Neural cell (in vitro differentiated cells): Measurements from ENCODE around the gene CRKL.

Experiments used
- EP300 ChIP-seq: fragments of 450-650 bp; conservative IDR thresholded peaks from 2 replicates; pipeline ENCODE4 v1.6.1; 2014; ENCODE audit warnings: antibody characterized with exemption, mild to moderate bottlenecking, moderate library complexity; ENCODE audit not compliant: poor library complexity, severe bottlenecking
- EZH2 ChIP-seq: fragments of 200-600, 300-800 bp; shearing (Covaris generic), sonication (generic); IDR thresholded peaks from 2 replicates; pipeline ENCODE4 v1.6.1; 2014; ENCODE audit warnings: antibody characterized with exemption, low read length, borderline replicate concordance, mild to moderate bottlenecking; ENCODE audit not compliant: insufficient read depth, poor library complexity, severe bottlenecking
- POLR2AphosphoS5 ChIP-seq: IDR thresholded peaks from 2 replicates; pipeline ENCODE4 v1.6.1; 2012
- RAD21 ChIP-seq: fragments of 450-650 bp; conservative IDR thresholded peaks from 2 replicates; pipeline ENCODE4 v1.6.1; 2014; ENCODE audit warnings: antibody characterized with exemption, mild to moderate bottlenecking, moderate library complexity
- SMC3 ChIP-seq: fragments of 450-650 bp; conservative IDR thresholded peaks from 2 replicates; pipeline ENCODE4 v1.6.1; 2014; ENCODE audit warnings: antibody characterized with exemption, mild to moderate bottlenecking, moderate library complexity; ENCODE audit not compliant: poor library complexity
- TAF1 ChIP-seq: IDR thresholded peaks from 2 replicates; pipeline ENCODE4 v1.6.1; 2012; ENCODE audit warnings: low read depth
- TF ChIP-seq, protein P1 (sequence below): fragments of 450-650 bp; IDR thresholded peaks from 2 replicates; pipeline ENCODE4 v1.5.1; 2014; ENCODE audit warnings: antibody characterized with exemption, mild to moderate bottlenecking, moderate library complexity; ENCODE audit not compliant: poor library complexity, severe bottlenecking
- TF ChIP-seq, protein P2 (sequence below): IDR thresholded peaks from 2 replicates; pipeline ENCODE4 v1.6.1; 2012; ENCODE audit warnings: borderline replicate concordance

DNA sequence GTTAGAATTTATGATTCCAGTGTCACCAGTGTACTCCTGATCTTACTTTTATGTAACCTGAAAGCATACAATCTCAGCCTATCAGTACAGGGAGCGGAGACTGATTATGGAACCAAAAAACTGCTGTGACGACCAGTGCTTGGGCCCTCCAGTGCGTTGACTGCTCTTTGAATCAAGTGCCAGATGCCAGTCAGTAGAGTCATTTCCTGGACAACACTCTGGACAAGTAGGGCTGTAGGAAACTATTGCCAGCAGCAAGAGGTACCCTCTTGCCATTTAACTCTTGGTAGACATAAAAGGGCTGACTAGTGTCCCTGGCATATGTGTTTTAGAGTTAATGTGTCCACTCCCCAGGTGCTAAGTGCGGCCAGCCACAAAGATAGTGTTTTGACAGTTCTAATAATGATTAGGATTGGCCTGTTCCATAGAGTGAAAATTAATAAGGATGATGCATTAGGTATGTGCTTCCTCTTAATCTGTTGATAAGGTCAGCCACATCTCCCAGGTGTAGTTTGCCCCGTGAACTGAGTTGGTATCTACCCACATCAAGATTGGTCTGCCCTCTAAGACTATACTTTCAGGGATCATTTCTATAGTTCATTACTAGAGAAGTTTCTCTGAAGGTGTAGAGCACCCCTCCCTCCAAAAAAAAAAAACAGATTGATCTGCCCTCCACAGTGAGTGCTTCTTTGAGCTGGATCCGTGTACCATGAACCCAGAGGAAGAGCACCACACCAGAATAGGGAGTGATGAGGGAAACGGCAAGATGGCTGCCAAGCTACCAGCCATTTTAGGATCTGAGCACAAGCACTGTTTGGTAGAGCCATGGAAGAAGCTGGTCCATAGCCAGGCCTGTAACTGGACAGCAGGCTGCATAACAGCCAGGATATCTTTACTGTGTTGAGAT, 29.1 kb downstream of the CRKL start:
- TF ChIP-seq, protein P1, sequence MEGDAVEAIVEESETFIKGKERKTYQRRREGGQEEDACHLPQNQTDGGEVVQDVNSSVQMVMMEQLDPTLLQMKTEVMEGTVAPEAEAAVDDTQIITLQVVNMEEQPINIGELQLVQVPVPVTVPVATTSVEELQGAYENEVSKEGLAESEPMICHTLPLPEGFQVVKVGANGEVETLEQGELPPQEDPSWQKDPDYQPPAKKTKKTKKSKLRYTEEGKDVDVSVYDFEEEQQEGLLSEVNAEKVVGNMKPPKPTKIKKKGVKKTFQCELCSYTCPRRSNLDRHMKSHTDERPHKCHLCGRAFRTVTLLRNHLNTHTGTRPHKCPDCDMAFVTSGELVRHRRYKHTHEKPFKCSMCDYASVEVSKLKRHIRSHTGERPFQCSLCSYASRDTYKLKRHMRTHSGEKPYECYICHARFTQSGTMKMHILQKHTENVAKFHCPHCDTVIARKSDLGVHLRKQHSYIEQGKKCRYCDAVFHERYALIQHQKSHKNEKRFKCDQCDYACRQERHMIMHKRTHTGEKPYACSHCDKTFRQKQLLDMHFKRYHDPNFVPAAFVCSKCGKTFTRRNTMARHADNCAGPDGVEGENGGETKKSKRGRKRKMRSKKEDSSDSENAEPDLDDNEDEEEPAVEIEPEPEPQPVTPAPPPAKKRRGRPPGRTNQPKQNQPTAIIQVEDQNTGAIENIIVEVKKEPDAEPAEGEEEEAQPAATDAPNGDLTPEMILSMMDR = no peak
- TF ChIP-seq POLR2AphosphoS5 = no peak
- TF ChIP-seq, protein P2, sequence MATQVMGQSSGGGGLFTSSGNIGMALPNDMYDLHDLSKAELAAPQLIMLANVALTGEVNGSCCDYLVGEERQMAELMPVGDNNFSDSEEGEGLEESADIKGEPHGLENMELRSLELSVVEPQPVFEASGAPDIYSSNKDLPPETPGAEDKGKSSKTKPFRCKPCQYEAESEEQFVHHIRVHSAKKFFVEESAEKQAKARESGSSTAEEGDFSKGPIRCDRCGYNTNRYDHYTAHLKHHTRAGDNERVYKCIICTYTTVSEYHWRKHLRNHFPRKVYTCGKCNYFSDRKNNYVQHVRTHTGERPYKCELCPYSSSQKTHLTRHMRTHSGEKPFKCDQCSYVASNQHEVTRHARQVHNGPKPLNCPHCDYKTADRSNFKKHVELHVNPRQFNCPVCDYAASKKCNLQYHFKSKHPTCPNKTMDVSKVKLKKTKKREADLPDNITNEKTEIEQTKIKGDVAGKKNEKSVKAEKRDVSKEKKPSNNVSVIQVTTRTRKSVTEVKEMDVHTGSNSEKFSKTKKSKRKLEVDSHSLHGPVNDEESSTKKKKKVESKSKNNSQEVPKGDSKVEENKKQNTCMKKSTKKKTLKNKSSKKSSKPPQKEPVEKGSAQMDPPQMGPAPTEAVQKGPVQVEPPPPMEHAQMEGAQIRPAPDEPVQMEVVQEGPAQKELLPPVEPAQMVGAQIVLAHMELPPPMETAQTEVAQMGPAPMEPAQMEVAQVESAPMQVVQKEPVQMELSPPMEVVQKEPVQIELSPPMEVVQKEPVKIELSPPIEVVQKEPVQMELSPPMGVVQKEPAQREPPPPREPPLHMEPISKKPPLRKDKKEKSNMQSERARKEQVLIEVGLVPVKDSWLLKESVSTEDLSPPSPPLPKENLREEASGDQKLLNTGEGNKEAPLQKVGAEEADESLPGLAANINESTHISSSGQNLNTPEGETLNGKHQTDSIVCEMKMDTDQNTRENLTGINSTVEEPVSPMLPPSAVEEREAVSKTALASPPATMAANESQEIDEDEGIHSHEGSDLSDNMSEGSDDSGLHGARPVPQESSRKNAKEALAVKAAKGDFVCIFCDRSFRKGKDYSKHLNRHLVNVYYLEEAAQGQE = no peak
- TF ChIP-seq TAF1 = no peak
- TF ChIP-seq SMC3 = no peak
- no peak for TF ChIP-seq EZH2
- TF ChIP-seq EP300 = no peak
- TF ChIP-seq RAD21 = no peak
